Testis (tissue), 2 donors: ENCODE measurements around the gene TUFM.

Experiments used
- POLR2A ChIP-seq: fragments of 450-650 bp; IDR thresholded peaks from one replicate; pipeline ENCODE4 v1.6.1; 2017; ENCODE audit warnings: antibody characterized with exemption, mild to moderate bottlenecking, moderate library complexity
- TF ChIP-seq, protein P1 (sequence below), 3 experiments: fragments of 450-650 bp in 2 of 3; fragments of 200-600 bp in 1 of 3; sonication (generic) in 1 of 3; IDR thresholded peaks; one replicate each; pipeline ENCODE4 v1.5.1; 2016 to 2019; ENCODE audit warnings: antibody characterized with exemption in 3 of 3, mild to moderate bottlenecking in 2 of 3, moderate library complexity in 1 of 3

DNA sequence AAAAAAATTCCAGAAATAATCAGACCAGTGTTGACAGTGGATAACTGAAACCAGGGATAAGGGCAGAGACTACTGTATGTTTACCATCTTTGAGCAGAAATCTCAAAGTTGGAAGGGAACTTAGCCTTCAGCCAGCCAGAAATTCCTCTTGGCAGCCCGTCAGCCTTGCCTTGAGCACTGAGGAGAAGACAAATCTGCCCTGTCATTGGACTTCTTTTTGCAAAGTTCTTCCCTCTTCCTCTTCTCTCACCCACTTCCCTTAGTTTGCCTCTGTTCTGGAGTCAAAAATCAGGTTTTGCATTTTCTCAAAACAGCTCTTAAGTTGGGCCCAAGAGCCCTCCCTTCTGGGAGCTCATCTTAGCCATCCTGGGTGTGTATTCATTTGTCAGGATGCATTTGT, 6.2 kb downstream of the TUFM start:
- TF ChIP-seq, protein P1, sequence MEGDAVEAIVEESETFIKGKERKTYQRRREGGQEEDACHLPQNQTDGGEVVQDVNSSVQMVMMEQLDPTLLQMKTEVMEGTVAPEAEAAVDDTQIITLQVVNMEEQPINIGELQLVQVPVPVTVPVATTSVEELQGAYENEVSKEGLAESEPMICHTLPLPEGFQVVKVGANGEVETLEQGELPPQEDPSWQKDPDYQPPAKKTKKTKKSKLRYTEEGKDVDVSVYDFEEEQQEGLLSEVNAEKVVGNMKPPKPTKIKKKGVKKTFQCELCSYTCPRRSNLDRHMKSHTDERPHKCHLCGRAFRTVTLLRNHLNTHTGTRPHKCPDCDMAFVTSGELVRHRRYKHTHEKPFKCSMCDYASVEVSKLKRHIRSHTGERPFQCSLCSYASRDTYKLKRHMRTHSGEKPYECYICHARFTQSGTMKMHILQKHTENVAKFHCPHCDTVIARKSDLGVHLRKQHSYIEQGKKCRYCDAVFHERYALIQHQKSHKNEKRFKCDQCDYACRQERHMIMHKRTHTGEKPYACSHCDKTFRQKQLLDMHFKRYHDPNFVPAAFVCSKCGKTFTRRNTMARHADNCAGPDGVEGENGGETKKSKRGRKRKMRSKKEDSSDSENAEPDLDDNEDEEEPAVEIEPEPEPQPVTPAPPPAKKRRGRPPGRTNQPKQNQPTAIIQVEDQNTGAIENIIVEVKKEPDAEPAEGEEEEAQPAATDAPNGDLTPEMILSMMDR (IDR thresholded peaks at IDR 0.05), result no peak
- no peak for TF ChIP-seq POLR2A
